ENCODE data around the gene UBR4. TPM values are rescaled to one million over a fixed set of nuclear protein-coding genes. Genes with fewer than 3 reads are reported as not detected.

Gene UBR4
- polyA plus RNA-seq, 3 donors, result 111 to 114 (median 111) TPM

Other genes starting within 250 kb of the UBR4 start
- gene EMC1, start 41.3 kb upstream of the UBR4 start, polyA plus RNA-seq (ENCODE audit: insufficient read length in 3 of 3), result 10 to 100 TPM; 46.0 to 47.5 (median 46.1) TPM
- gene MRTO4, start 41.5 kb upstream of the UBR4 start, polyA plus RNA-seq (ENCODE audit: insufficient read length in 3 of 3), result 10 to 100 TPM; 28.4 to 30.5 (median 28.5) TPM
- under 1 TPM; 0.64 to 0.99 (median 0.96) TPM for gene AKR7A3, start 78.5 kb upstream of the UBR4 start, polyA plus RNA-seq (ENCODE audit: insufficient read length in 3 of 3)
- 10 to 100 TPM; 74.7 to 86.5 (median 75.2) TPM for gene AKR7A2, start 101.9 kb upstream of the UBR4 start, polyA plus RNA-seq (ENCODE audit: insufficient read length in 3 of 3)
- 10 to 100 TPM in 2 of 3 donors, 1 to 10 TPM in 1; 9.4 to 11.8 (median 11.5) TPM for gene SLC66A1, start 102.1 kb upstream of the UBR4 start, polyA plus RNA-seq (ENCODE audit: insufficient read length in 3 of 3)

All from right renal cortex interstitium (tissue), 3 donors.